ENCODE results near the gene CELSR3. TPM values are rescaled to one million over a fixed set of nuclear protein-coding genes. Genes with fewer than 3 reads are reported as not detected.

CELSR3 gene
- total RNA-seq, 1 experiment from 2014 or later: 7.7 TPM

DNA sequence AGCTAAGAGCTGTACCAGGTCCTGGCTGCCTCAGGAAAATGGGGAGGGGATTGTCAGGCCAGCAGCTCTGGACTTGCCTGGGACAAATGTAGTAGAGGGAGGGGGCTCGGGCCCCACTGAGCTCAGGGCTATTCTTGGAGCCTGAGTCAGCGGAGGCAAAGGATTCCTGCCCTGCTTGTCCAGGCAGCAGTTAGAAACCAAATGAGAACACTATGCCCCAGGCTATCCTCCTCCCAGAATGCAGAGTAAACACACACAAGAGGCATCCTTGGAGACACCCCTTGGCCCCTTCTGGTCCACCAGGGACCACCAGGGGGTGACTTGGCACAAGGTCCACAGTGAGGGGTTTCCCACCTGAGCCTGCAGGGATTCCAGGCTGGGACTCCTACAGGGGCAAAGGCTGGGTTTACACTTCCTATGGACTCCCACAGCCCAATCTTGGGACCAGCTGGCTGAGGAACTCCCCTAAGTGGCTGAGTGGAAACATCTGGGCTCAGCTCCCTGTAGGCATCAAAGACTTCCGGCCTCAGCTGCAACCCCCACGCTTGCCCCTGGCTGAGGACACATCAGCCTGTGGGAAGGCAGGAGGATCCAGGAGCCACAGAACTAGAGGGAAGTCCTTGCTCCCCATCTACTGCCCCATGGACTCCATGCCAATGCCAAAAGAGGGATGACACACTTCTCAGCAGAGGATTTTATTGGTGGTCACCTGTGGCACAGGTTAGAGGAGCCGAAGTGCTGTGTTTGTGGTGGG lies 64.2 kb downstream of the CELSR3 start:
- ATAC-seq (peak; percentile 28), DNase-seq (ENCODE audit: low read depth, low spot score) (no peak)
- intact Hi-C loops (cut with micrococcal nuclease; ENCODE audit: unreplicated experiment): no loop called here
- Histone ChIP-seq H3K27me3 (ENCODE audit: control insufficient read depth, insufficient read depth, low read length) (no peaks in the 10 kb centered on the region), H3K36me3 (ENCODE audit: control insufficient read depth, insufficient read depth, low read length) (peaks cover 3% of the 10 kb centered on the region; the same call in 1 of the 2 replicates), H3K4me3 (ENCODE audit: low read depth in 2 of 2, low read length in 2 of 2) (no peak overlapping the region), H3K27ac (ENCODE audit: low read length) (no peak overlapping the region), H3K9me3 (ENCODE audit: control insufficient read depth, insufficient read depth, low read depth, low read length) (no peaks in the 10 kb centered on the region), H3K4me1 (ENCODE audit: control insufficient read depth, insufficient read depth, low read length) (peaks cover 34% of the 10 kb centered on the region)
- ChIA-PET CTCF (no interaction called here), POLR2A (interaction anchor here (0.5 kb wide), 1 partner anchor 56 kb away, joined by 4 read pairs; no protein-coding TSS in a partner anchor)
- in situ Hi-C loops (cut with HindIII; ENCODE audit: low pct_unique_long_range_greater_than_20kb, low sequenced_read_pairs): no loop called here
- no TSS peak for BruUV-seq (replicated peaks)
- TF ChIP-seq TCF7L2 (IDR thresholded peaks at IDR 0.05; ENCODE audit: low read depth, low read length) (peak; percentile 87), POLR2AphosphoS5 (IDR thresholded peaks at IDR 0.05; ENCODE audit: low read depth, low read length) (peak; percentile 18; the same call in 1 of the 2 replicates), SIN3A (IDR thresholded peaks at IDR 0.05; ENCODE audit: borderline replicate concordance, insufficient read depth, low read depth, low read length) (no peak)
- TF ChIP-seq, protein P1, sequence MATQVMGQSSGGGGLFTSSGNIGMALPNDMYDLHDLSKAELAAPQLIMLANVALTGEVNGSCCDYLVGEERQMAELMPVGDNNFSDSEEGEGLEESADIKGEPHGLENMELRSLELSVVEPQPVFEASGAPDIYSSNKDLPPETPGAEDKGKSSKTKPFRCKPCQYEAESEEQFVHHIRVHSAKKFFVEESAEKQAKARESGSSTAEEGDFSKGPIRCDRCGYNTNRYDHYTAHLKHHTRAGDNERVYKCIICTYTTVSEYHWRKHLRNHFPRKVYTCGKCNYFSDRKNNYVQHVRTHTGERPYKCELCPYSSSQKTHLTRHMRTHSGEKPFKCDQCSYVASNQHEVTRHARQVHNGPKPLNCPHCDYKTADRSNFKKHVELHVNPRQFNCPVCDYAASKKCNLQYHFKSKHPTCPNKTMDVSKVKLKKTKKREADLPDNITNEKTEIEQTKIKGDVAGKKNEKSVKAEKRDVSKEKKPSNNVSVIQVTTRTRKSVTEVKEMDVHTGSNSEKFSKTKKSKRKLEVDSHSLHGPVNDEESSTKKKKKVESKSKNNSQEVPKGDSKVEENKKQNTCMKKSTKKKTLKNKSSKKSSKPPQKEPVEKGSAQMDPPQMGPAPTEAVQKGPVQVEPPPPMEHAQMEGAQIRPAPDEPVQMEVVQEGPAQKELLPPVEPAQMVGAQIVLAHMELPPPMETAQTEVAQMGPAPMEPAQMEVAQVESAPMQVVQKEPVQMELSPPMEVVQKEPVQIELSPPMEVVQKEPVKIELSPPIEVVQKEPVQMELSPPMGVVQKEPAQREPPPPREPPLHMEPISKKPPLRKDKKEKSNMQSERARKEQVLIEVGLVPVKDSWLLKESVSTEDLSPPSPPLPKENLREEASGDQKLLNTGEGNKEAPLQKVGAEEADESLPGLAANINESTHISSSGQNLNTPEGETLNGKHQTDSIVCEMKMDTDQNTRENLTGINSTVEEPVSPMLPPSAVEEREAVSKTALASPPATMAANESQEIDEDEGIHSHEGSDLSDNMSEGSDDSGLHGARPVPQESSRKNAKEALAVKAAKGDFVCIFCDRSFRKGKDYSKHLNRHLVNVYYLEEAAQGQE (IDR thresholded peaks at IDR 0.05; ENCODE audit: insufficient read depth in 1 of 2, low read depth in 2 of 2, low read length in 1 of 2): no peak
- TF ChIP-seq, protein P2, sequence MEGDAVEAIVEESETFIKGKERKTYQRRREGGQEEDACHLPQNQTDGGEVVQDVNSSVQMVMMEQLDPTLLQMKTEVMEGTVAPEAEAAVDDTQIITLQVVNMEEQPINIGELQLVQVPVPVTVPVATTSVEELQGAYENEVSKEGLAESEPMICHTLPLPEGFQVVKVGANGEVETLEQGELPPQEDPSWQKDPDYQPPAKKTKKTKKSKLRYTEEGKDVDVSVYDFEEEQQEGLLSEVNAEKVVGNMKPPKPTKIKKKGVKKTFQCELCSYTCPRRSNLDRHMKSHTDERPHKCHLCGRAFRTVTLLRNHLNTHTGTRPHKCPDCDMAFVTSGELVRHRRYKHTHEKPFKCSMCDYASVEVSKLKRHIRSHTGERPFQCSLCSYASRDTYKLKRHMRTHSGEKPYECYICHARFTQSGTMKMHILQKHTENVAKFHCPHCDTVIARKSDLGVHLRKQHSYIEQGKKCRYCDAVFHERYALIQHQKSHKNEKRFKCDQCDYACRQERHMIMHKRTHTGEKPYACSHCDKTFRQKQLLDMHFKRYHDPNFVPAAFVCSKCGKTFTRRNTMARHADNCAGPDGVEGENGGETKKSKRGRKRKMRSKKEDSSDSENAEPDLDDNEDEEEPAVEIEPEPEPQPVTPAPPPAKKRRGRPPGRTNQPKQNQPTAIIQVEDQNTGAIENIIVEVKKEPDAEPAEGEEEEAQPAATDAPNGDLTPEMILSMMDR (IDR thresholded peaks at IDR 0.05): no peak

DNA sequence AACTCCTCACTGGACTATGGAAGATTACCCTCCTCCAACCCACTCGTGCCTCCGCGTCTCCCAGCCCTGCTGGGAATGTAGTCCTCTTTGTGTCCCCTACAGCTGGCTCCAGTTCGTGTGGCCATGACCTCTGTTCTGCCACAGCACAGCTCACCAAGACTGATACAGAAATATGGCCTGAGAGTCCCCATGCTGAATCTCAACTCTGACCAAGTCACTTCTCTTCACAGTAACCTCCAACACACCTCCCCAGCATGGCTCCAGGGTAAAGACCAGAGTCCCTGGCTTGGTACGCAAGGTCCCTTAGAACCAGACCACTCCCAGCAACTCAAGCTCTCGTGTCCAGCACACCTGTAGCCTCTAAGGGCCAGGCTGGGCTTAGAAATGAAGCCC lies 65.3 kb downstream of the CELSR3 start:
- ATAC-seq (no peak), DNase-seq (ENCODE audit: low read depth, low spot score) (no peak)
- TF ChIP-seq, protein P1 (IDR thresholded peaks at IDR 0.05; ENCODE audit: insufficient read depth in 1 of 2, low read depth in 2 of 2, low read length in 1 of 2): no peak
- TF ChIP-seq, protein P2 (IDR thresholded peaks at IDR 0.05): no peak
- no peak for TF ChIP-seq SIN3A (IDR thresholded peaks at IDR 0.05; ENCODE audit: borderline replicate concordance, insufficient read depth, low read depth, low read length)
- TF ChIP-seq POLR2AphosphoS5 (IDR thresholded peaks at IDR 0.05; ENCODE audit: low read depth, low read length): no peak
- TF ChIP-seq TCF7L2 (IDR thresholded peaks at IDR 0.05; ENCODE audit: low read depth, low read length): no peak
- ChIA-PET POLR2A (no interaction called here), CTCF (no interaction called here)
- Histone ChIP-seq H3K27ac (ENCODE audit: low read length) (no peak overlapping the region), H3K27me3 (ENCODE audit: control insufficient read depth, insufficient read depth, low read length) (no peaks in the 10 kb centered on the region), H3K9me3 (ENCODE audit: control insufficient read depth, insufficient read depth, low read depth, low read length) (no peaks in the 10 kb centered on the region), H3K4me3 (ENCODE audit: low read depth in 2 of 2, low read length in 2 of 2) (no peak overlapping the region), H3K36me3 (ENCODE audit: control insufficient read depth, insufficient read depth, low read length) (no peaks in the 10 kb centered on the region), H3K4me1 (ENCODE audit: control insufficient read depth, insufficient read depth, low read length) (peaks cover 34% of the 10 kb centered on the region)
- in situ Hi-C loops (cut with HindIII; ENCODE audit: low pct_unique_long_range_greater_than_20kb, low sequenced_read_pairs) (no loop called here), intact Hi-C loops (cut with micrococcal nuclease; ENCODE audit: unreplicated experiment) (no loop called here)
- BruUV-seq (replicated peaks): no TSS peak
